Loucy (cell line): Measurements from ENCODE around the gene FAM83C.

ENCODE experiments used
- H2AFZ ChIP-seq: fragments of 200-600 bp; sonication (generic); 2 replicates; pipeline ENCODE4 v1.6.0; 2016; ENCODE audit warnings: antibody characterized with exemption, mild to moderate bottlenecking, low read length, moderate library complexity
- H3F3A ChIP-seq: fragments of 200-600 bp; 2 replicates; pipeline ENCODE4 v1.6.0; 2016; ENCODE audit warnings: antibody characterized with exemption, low read depth, mild to moderate bottlenecking
- H3K27me3 ChIP-seq: fragments of 200-600 bp; sonication (generic); 2 replicates; pipeline ENCODE4 v1.6.1; 2014; ENCODE audit warnings: low read length, mild to moderate bottlenecking; ENCODE audit not compliant: insufficient read depth, poor library complexity, severe bottlenecking
- H3K36me3 ChIP-seq: fragments of 200-600 bp; sonication (generic); 2 replicates; pipeline ENCODE4 v1.6.1; 2016; ENCODE audit warnings: low read length; ENCODE audit not compliant: insufficient read depth
- H3K4me1 ChIP-seq: fragments of 200-600 bp; sonication (generic); 2 replicates; pipeline ENCODE4 v1.5.1; 2014; ENCODE audit warnings: low read length, mild to moderate bottlenecking; ENCODE audit not compliant: insufficient read depth, poor library complexity, severe bottlenecking
- H3K4me2 ChIP-seq: fragments of 200-600 bp; sonication (generic); 2 replicates; pipeline ENCODE4 v1.6.0; 2014; ENCODE audit warnings: antibody characterized with exemption, low read length, low read depth, mild to moderate bottlenecking; ENCODE audit not compliant: poor library complexity, severe bottlenecking
- H3K4me3 ChIP-seq: fragments of 200-600 bp; sonication (generic); 2 replicates; pipeline ENCODE4 v1.5.1; 2014; ENCODE audit warnings: low read length, mild to moderate bottlenecking, mixed read lengths; ENCODE audit not compliant: poor library complexity, severe bottlenecking
- H3K79me2 ChIP-seq: fragments of 200-600 bp; sonication (generic); 2 replicates; pipeline ENCODE4 v1.6.1; 2014; ENCODE audit warnings: low read length; ENCODE audit not compliant: insufficient read depth
- H3K9ac ChIP-seq: fragments of 200-600 bp; sonication (generic); 2 replicates; pipeline ENCODE4 v1.6.0; 2014; ENCODE audit warnings: mild to moderate bottlenecking, low read depth, low read length, moderate library complexity; ENCODE audit not compliant: poor library complexity, severe bottlenecking
- H3K9me2 ChIP-seq: fragments of 200-600 bp; sonication (generic); replicated peaks from 2 replicates; pipeline ENCODE4 v1.6.1; 2016; ENCODE audit warnings: low read depth, low read length, mixed read lengths
- H3K9me3 ChIP-seq: fragments of 200-600 bp; sonication (generic); 2 replicates; pipeline ENCODE4 v1.6.1; 2014; ENCODE audit warnings: mild to moderate bottlenecking, antibody characterized with exemption, low read length, low read depth; ENCODE audit not compliant: insufficient read depth
- H4K20me1 ChIP-seq: fragments of 200-600 bp; sonication (generic); 2 replicates; pipeline ENCODE4 v1.6.0; 2014; ENCODE audit warnings: antibody characterized with exemption, low read length, mild to moderate bottlenecking; ENCODE audit not compliant: insufficient read depth, poor library complexity, severe bottlenecking
- EZH2phosphoT487 ChIP-seq: fragments of 200-600 bp; IDR thresholded peaks from 2 replicates; pipeline ENCODE4 v1.6.1; 2018; ENCODE audit warnings: antibody characterized with exemption, mild to moderate bottlenecking, moderate library complexity, borderline replicate concordance
- TF ChIP-seq, protein P1 (sequence below): fragments of 200-600 bp; sonication (generic); conservative IDR thresholded peaks from 2 replicates; pipeline ENCODE4 v1.5.1; 2014; ENCODE audit warnings: mild to moderate bottlenecking, antibody characterized with exemption, low read length

The FAM83C gene

DNA sequence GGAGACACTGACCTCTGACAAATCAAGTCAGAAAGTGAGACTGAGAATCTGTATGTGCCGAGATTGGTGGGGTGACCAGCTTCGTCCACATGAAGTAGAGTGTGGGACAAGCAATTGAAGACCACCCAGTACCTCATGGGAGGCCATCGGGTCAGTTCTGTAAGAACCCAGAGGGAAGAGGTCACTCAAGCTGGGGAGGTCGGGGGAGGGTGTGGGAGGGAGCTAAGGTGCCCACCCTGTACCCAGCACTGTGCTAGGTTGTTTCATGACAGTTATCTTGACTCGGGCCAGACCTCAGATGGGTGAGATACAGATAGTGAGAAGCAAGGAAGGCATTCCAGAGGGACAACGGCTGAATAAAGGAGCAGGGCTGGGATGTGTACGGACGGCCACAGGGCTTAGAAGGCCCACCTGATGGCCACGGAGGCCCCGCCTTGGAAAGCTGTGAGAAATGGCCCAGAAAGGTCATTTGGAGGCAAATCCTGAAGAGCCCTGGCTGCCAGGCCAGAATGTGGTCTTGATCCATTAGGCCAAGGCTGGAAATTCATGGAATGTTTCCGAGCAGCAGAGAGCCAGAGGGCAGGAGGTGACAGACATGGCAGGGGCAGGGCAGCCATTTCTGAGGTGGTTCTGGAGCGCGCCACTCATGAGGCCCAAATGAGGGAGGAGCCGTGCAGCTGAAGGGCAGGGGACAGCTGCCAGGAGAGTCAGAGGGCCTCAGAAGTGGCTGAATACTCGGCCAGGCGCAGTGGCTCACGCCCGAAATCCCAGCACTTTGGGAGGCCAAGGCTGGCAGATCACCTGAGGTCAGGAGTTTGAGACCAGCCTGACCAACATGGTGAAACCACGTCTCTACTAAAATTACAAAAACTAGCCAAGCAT lies 22.0 kb downstream of the FAM83C start:
- Histone ChIP-seq H2AFZ (no peak overlapping the region), H3K4me3 (no peak overlapping the region), H3K9ac (no peak overlapping the region), H3K4me2 (no peak overlapping the region), H4K20me1 (no peaks in the 10 kb centered on the region), H3K36me3 (no peaks in the 10 kb centered on the region), H3K9me3 (no peaks in the 10 kb centered on the region), H3K4me1 (no peaks in the 10 kb centered on the region), H3K27me3 (no peaks in the 10 kb centered on the region), H3K79me2 (no peaks in the 10 kb centered on the region), H3K9me2 (no peaks in the 10 kb centered on the region), H3F3A (no peaks in the 10 kb centered on the region)
- TF ChIP-seq, protein P1, sequence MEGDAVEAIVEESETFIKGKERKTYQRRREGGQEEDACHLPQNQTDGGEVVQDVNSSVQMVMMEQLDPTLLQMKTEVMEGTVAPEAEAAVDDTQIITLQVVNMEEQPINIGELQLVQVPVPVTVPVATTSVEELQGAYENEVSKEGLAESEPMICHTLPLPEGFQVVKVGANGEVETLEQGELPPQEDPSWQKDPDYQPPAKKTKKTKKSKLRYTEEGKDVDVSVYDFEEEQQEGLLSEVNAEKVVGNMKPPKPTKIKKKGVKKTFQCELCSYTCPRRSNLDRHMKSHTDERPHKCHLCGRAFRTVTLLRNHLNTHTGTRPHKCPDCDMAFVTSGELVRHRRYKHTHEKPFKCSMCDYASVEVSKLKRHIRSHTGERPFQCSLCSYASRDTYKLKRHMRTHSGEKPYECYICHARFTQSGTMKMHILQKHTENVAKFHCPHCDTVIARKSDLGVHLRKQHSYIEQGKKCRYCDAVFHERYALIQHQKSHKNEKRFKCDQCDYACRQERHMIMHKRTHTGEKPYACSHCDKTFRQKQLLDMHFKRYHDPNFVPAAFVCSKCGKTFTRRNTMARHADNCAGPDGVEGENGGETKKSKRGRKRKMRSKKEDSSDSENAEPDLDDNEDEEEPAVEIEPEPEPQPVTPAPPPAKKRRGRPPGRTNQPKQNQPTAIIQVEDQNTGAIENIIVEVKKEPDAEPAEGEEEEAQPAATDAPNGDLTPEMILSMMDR = no peak
- TF ChIP-seq EZH2phosphoT487 = no peak

DNA sequence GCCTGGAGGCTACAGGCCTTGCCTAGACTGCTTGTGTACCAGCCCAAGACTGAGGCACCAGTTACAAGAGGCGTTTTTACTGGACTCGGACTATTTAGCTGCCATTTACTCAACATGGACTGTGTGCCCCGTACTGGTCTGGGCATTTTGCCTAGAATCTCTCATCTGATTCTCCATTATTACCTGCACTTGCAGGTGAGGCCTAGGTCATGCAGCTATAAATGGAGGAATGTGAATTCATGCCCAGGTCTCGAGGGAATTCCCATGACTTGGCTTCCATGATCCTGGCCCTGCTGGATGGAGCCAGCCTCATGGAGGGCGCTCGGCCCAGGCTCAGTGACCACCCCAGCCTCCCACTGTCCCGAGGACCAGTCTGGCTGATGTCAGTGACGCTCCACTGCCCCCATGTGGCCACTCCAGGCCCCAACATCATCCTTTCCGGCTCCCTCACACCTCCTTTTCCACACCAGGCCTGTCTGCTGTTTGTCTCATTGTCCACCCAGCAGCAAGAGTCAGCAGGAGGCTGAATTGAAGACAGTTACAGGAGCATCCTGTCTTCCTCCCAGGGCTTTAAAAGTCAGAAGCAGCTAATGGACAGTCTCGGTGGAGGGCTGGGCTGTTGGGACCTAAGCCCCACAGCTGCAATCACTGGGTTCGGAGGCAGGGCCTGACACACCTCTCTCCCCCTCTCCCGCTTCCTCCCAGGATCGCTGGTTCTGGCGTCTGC lies 23.0 kb downstream of the FAM83C start:
- Histone ChIP-seq H3K36me3 (no peaks in the 10 kb centered on the region), H3K27me3 (no peaks in the 10 kb centered on the region), H3K9ac (no peak overlapping the region), H2AFZ (no peak overlapping the region), H3K9me3 (no peaks in the 10 kb centered on the region), H3K4me1 (no peaks in the 10 kb centered on the region), H3K79me2 (no peaks in the 10 kb centered on the region), H3K4me3 (no peak overlapping the region), H3K9me2 (no peaks in the 10 kb centered on the region), H3F3A (no peaks in the 10 kb centered on the region), H3K4me2 (no peak overlapping the region), H4K20me1 (no peaks in the 10 kb centered on the region)
- no peak for TF ChIP-seq EZH2phosphoT487
- TF ChIP-seq, protein P1 = peak; percentile 86

DNA sequence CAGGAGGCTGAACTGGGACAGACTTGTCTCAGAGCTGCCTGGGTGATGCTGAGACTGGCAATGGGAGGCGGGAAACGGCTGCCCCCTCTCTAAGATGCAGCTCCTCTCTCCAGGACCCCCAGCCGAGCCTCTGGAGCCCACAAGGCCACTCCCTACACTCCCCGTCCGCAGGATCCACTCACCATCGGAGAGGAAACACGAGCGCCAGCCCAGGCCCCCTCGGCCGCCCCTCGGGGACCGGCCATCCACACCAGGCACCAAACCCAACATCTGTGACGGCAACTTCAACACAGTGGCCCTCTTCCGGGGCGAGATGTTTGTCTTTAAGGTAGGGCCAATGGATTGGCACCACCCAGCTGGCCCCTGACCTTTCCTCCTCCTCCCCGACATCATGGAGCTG lies 25.1 kb downstream of the FAM83C start:
- no peak overlapping the region for H3K4me2 ChIP-seq
- no peak overlapping the region for H3K9ac ChIP-seq
- no peak overlapping the region for H2AFZ ChIP-seq
- no peak overlapping the region for H3K4me3 ChIP-seq
- H4K20me1 ChIP-seq = no peaks in the 10 kb centered on the region
- no peaks in the 10 kb centered on the region for H3K36me3 ChIP-seq
- no peaks in the 10 kb centered on the region for H3F3A ChIP-seq
- H3K4me1 ChIP-seq = no peaks in the 10 kb centered on the region
- TF ChIP-seq, protein P1 = no peak
- TF ChIP-seq EZH2phosphoT487 = no peak
- H3K9me3 ChIP-seq = no peaks in the 10 kb centered on the region
- no peaks in the 10 kb centered on the region for H3K27me3 ChIP-seq
- H3K79me2 ChIP-seq = no peaks in the 10 kb centered on the region
- no peaks in the 10 kb centered on the region for H3K9me2 ChIP-seq
